ENCODE results near the gene RAPH1. TPM values are rescaled to one million over a fixed set of nuclear protein-coding genes. Genes with fewer than 3 reads are reported as not detected.

Gene RAPH1
- total and polyA plus RNA-seq, 12 donors = 3.1 to 20.6 (median 15.9) TPM

GRCh38 chr2:203344667-203345066 is 190.4 kb downstream of the RAPH1 start:
- intact Hi-C loops (cut with DNase I) = no loop called here
- Histone ChIP-seq H3K4me1 (peaks cover 0 to 45% (median 16%) of the 10 kb centered on the region in 9 donors), H3K4me3 (no peak overlapping the region), H3K9me3 (no peaks in the 10 kb centered on the region), H3K27ac (no peak overlapping the region), H3K27me3 (no peaks in the 10 kb centered on the region), H3K36me3 (peaks cover 0 to 19% (median 0%) of the 10 kb centered on the region in 9 donors)
- TF ChIP-seq, protein P1, sequence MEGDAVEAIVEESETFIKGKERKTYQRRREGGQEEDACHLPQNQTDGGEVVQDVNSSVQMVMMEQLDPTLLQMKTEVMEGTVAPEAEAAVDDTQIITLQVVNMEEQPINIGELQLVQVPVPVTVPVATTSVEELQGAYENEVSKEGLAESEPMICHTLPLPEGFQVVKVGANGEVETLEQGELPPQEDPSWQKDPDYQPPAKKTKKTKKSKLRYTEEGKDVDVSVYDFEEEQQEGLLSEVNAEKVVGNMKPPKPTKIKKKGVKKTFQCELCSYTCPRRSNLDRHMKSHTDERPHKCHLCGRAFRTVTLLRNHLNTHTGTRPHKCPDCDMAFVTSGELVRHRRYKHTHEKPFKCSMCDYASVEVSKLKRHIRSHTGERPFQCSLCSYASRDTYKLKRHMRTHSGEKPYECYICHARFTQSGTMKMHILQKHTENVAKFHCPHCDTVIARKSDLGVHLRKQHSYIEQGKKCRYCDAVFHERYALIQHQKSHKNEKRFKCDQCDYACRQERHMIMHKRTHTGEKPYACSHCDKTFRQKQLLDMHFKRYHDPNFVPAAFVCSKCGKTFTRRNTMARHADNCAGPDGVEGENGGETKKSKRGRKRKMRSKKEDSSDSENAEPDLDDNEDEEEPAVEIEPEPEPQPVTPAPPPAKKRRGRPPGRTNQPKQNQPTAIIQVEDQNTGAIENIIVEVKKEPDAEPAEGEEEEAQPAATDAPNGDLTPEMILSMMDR (IDR thresholded peaks at IDR 0.05) = no peak
- no peak for ATAC-seq
- DNase-seq = no peak
- 97% methylated on average over 12 of the region's 12 CpGs for WGBS, 2 donors

Other genes starting within 250 kb of the RAPH1 start
- gene ABI2, start 206.9 kb downstream of the RAPH1 start, total RNA-seq = 10 to 100 TPM; 41.6 to 76.8 (median 57.7) TPM
- gene ABI2, start 206.9 kb downstream of the RAPH1 start, polyA plus RNA-seq = 10 to 100 TPM; 12.9 to 15.9 TPM
- 1 to 10 TPM in 3 of 10 donors, under 1 TPM in 7; 0.36 to 5.3 (median 0.75) TPM for gene CD28, start 171.3 kb upstream of the RAPH1 start, total RNA-seq
- under 1 TPM; 0.10 to 0.15 TPM for gene CD28, start 171.3 kb upstream of the RAPH1 start, polyA plus RNA-seq

All from heart right ventricle (tissue), 16 donors.